KMS-11 (cell line): ENCODE measurements around the gene GPATCH4.

Source experiments
- H2AFZ ChIP-seq: fragments of 200-600 bp; sonication (generic); 2 replicates; pipeline ENCODE4 v1.6.1; 2016; ENCODE audit warnings: antibody characterized with exemption, mixed run types, low read depth
- H3K27ac ChIP-seq: fragments of 200-600 bp; sonication (generic); 2 replicates; pipeline ENCODE4 v1.6.1; 2016; ENCODE audit warnings: mild to moderate bottlenecking, mixed run types
- H3K27me3 ChIP-seq: fragments of 200-600 bp; sonication (generic); 2 replicates; pipeline ENCODE4 v1.6.1; 2017; ENCODE audit warnings: mild to moderate bottlenecking, low read depth, mixed run types, moderate library complexity; ENCODE audit not compliant: insufficient read depth
- H3K36me3 ChIP-seq: fragments of 200-600 bp; sonication (generic); 2 replicates; pipeline ENCODE4 v1.6.1; 2017; ENCODE audit warnings: mild to moderate bottlenecking, mixed run types; ENCODE audit not compliant: insufficient read depth
- H3K4me1 ChIP-seq: fragments of 200-600 bp; sonication (generic); 2 replicates; pipeline ENCODE4 v1.6.1; 2016; ENCODE audit warnings: mild to moderate bottlenecking, low read depth, mixed run types; ENCODE audit not compliant: poor library complexity, severe bottlenecking
- H3K4me2 ChIP-seq: fragments of 200-600 bp; sonication (generic); 2 replicates; pipeline ENCODE4 v1.7.0; 2016; ENCODE audit warnings: mild to moderate bottlenecking, mixed run types
- H3K4me3 ChIP-seq: fragments of 200-600 bp; sonication (generic); IDR thresholded peaks from 2 replicates; pipeline ENCODE4 v1.6.1; 2017; ENCODE audit warnings: low read depth, low read length, mixed read lengths; ENCODE audit not compliant: insufficient read depth
- H3K79me2 ChIP-seq: fragments of 200-600 bp; sonication (generic); 2 replicates; pipeline ENCODE4 v1.6.1; 2016; ENCODE audit warnings: low read depth, mixed run types; ENCODE audit not compliant: insufficient read depth
- H3K9ac ChIP-seq: fragments of 200-600 bp; sonication (generic); 2 replicates; pipeline ENCODE4 v1.6.1; 2016; ENCODE audit warnings: mild to moderate bottlenecking, mixed run types
- H4K20me1 ChIP-seq: fragments of 200-600 bp; sonication (generic); 2 replicates; pipeline ENCODE4 v1.6.1; 2016; ENCODE audit warnings: mild to moderate bottlenecking, mixed run types; ENCODE audit not compliant: insufficient read depth
- CTCF ChIP-seq: fragments of 200-600 bp; sonication (generic); conservative IDR thresholded peaks from 2 replicates; pipeline ENCODE4 v1.6.1; 2017; ENCODE audit warnings: low read depth, mild to moderate bottlenecking, antibody characterized with exemption, low read length, moderate library complexity, mixed read lengths

The GPATCH4 gene

GRCh38 chr1:156646738-156647211 is 45.5 kb upstream of the GPATCH4 start:
- no peak overlapping the region for H3K4me2 ChIP-seq
- no peak overlapping the region for H2AFZ ChIP-seq
- no peaks in the 10 kb centered on the region for H3K79me2 ChIP-seq
- H4K20me1 ChIP-seq, result no peaks in the 10 kb centered on the region
- no peaks in the 10 kb centered on the region for H3K4me1 ChIP-seq
- H3K4me3 ChIP-seq, result no peak overlapping the region
- H3K36me3 ChIP-seq, result no peaks in the 10 kb centered on the region
- no peak overlapping the region for H3K27ac ChIP-seq
- H3K27me3 ChIP-seq, result peaks cover 98% of the 10 kb centered on the region
- TF ChIP-seq CTCF, result no peak
- no peak overlapping the region for H3K9ac ChIP-seq

GRCh38 chr1:156645666-156646065 is 44.4 kb upstream of the GPATCH4 start:
- TF ChIP-seq CTCF, result no peak
- Histone ChIP-seq H2AFZ (no peak overlapping the region), H3K27me3 (peaks cover 98% of the 10 kb centered on the region)

GRCh38 chr1:156645056-156645455 is 43.8 kb upstream of the GPATCH4 start:
- H4K20me1 ChIP-seq, result no peaks in the 10 kb centered on the region
- TF ChIP-seq CTCF, result no peak
- no peak overlapping the region for H3K4me2 ChIP-seq
- no peak overlapping the region for H2AFZ ChIP-seq
- H3K79me2 ChIP-seq, result no peaks in the 10 kb centered on the region
- peaks cover 1% of the 10 kb centered on the region for H3K4me1 ChIP-seq
- H3K27ac ChIP-seq, result no peak overlapping the region
- H3K36me3 ChIP-seq, result no peaks in the 10 kb centered on the region
- no peak overlapping the region for H3K4me3 ChIP-seq
- H3K27me3 ChIP-seq, result peaks cover 98% of the 10 kb centered on the region
- no peak overlapping the region for H3K9ac ChIP-seq

More at GRCh38 chr1:156645666-156646065, 44.4 kb upstream of the GPATCH4 start:
- Histone ChIP-seq H3K4me2 (no peak overlapping the region), H3K36me3 (no peaks in the 10 kb centered on the region), H3K79me2 (no peaks in the 10 kb centered on the region), H3K4me1 (no peaks in the 10 kb centered on the region), H4K20me1 (no peaks in the 10 kb centered on the region), H3K27ac (no peak overlapping the region), H3K9ac (no peak overlapping the region), H3K4me3 (no peak overlapping the region)

GRCh38 chr1:156644640-156645039 is 43.4 kb upstream of the GPATCH4 start:
- no peak overlapping the region for H3K9ac ChIP-seq

More at GRCh38 chr1:156644640-156645039, 43.4 kb upstream of the GPATCH4 start:
- Histone ChIP-seq H3K36me3 (no peaks in the 10 kb centered on the region), H3K27me3 (peaks cover 98% of the 10 kb centered on the region), H2AFZ (no peak overlapping the region), H3K4me2 (no peak overlapping the region), H4K20me1 (no peaks in the 10 kb centered on the region), H3K79me2 (no peaks in the 10 kb centered on the region), H3K4me1 (peaks cover 5% of the 10 kb centered on the region), H3K4me3 (no peak overlapping the region), H3K27ac (no peak overlapping the region)
- no peak for TF ChIP-seq CTCF
